ENCODE data around the gene HTATIP2.

The HTATIP2 gene

DNA sequence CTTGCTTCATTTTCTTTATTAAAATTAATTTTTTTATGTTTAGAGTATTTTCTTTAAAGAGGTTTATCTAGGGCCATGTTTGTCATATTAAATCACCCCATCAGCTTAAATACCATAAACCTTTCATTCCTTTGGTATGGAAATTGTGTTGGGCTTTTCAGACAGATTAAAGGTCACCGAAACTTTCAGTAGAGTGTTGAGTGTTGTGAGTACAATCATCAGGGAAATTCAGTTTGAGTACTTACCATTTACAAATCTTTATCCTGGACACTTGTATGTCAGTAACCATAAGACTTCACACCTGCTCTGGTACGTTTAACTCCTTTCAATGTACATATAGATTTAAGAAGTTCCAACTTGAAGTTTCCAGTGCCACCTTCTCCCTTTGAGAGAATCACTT is 36.0 kb downstream of the HTATIP2 start:
- Histone ChIP-seq H3K4me1 (ENCODE audit: low read length) (no peaks in the 10 kb centered on the region), H3K9me2 (replicated peaks; ENCODE audit: insufficient read depth, low read length) (no peaks in the 10 kb centered on the region), H3K9ac (ENCODE audit: low read length) (no peak overlapping the region), H4K20me1 (ENCODE audit: insufficient read depth, low read length) (no peaks in the 10 kb centered on the region), H3K27me3 (replicated peaks; ENCODE audit: insufficient read depth, low read length) (no peaks in the 10 kb centered on the region), H3F3A (ENCODE audit: insufficient read depth, low read length) (peaks cover 3% of the 10 kb centered on the region; the same call in 1 of the 2 replicates), H3K4me2 (ENCODE audit: low read depth, low read length) (no peak overlapping the region), H3K36me3 (replicated peaks; ENCODE audit: insufficient read depth, low read length) (peaks cover 2% of the 10 kb centered on the region; the same call in 1 of the 2 replicates), H2AFZ (ENCODE audit: low read length) (no peak overlapping the region), H3K4me3 (ENCODE audit: low read length) (no peak overlapping the region), H3K79me2 (ENCODE audit: low read length) (no peaks in the 10 kb centered on the region), H3K9me3 (replicated peaks; ENCODE audit: insufficient read depth, low read length) (no peaks in the 10 kb centered on the region), H3K27ac (ENCODE audit: low read length) (no peak overlapping the region)
- no peak for DNase-seq
- TF ChIP-seq, protein P1, sequence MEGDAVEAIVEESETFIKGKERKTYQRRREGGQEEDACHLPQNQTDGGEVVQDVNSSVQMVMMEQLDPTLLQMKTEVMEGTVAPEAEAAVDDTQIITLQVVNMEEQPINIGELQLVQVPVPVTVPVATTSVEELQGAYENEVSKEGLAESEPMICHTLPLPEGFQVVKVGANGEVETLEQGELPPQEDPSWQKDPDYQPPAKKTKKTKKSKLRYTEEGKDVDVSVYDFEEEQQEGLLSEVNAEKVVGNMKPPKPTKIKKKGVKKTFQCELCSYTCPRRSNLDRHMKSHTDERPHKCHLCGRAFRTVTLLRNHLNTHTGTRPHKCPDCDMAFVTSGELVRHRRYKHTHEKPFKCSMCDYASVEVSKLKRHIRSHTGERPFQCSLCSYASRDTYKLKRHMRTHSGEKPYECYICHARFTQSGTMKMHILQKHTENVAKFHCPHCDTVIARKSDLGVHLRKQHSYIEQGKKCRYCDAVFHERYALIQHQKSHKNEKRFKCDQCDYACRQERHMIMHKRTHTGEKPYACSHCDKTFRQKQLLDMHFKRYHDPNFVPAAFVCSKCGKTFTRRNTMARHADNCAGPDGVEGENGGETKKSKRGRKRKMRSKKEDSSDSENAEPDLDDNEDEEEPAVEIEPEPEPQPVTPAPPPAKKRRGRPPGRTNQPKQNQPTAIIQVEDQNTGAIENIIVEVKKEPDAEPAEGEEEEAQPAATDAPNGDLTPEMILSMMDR (IDR thresholded peaks at IDR 0.05; ENCODE audit: low read length), result no peak
- no peak for TF ChIP-seq EZH2 (optimal IDR thresholded peaks at IDR 0.05; ENCODE audit: low read depth, low read length)
- TF ChIP-seq EZH2phosphoT487 (IDR thresholded peaks at IDR 0.05; ENCODE audit: low read length), result no peak

DNA sequence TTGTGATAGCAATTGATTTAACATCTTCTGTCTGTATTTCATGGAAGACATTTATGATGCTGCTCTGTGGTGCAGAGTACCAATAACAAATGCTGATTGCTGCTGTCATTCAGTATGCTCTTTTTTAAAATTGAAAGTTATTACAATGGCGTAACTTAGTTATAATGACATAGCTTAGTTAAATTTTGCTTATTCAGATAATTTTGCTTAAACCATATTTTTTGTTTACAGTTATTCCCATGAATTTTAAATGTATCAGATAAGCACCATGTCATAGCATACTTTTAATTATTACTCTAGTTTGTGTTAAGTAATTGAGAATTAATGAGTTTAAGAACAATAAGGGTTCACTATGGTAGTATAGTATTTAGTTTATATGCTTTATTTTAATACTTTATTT is 39.5 kb downstream of the HTATIP2 start:
- H4K20me1 ChIP-seq (ENCODE audit: insufficient read depth, low read length), result no peaks in the 10 kb centered on the region
- H3K4me2 ChIP-seq (ENCODE audit: low read depth, low read length), result no peak overlapping the region
- no peaks in the 10 kb centered on the region for H3K79me2 ChIP-seq (ENCODE audit: low read length)
- H3K27me3 ChIP-seq (replicated peaks; ENCODE audit: insufficient read depth, low read length), result no peaks in the 10 kb centered on the region
- H3K4me3 ChIP-seq (ENCODE audit: low read length), result no peak overlapping the region
- no peaks in the 10 kb centered on the region; the same call in 1 of the 2 replicates for H3F3A ChIP-seq (ENCODE audit: insufficient read depth, low read length)
- no peak for DNase-seq
- no peaks in the 10 kb centered on the region for H3K9me3 ChIP-seq (replicated peaks; ENCODE audit: insufficient read depth, low read length)
- no peaks in the 10 kb centered on the region for H3K4me1 ChIP-seq (ENCODE audit: low read length)
- H2AFZ ChIP-seq (ENCODE audit: low read length), result no peak overlapping the region
- TF ChIP-seq EZH2 (optimal IDR thresholded peaks at IDR 0.05; ENCODE audit: low read depth, low read length) (no peak), EZH2phosphoT487 (IDR thresholded peaks at IDR 0.05; ENCODE audit: low read length) (no peak)
- TF ChIP-seq, protein P1 (IDR thresholded peaks at IDR 0.05; ENCODE audit: low read length), result no peak
- H3K9me2 ChIP-seq (replicated peaks; ENCODE audit: insufficient read depth, low read length), result no peaks in the 10 kb centered on the region
- H3K36me3 ChIP-seq (replicated peaks; ENCODE audit: insufficient read depth, low read length), result peaks cover 2% of the 10 kb centered on the region; the same call in 1 of the 2 replicates
- no peak overlapping the region for H3K9ac ChIP-seq (ENCODE audit: low read length)
- no peak overlapping the region for H3K27ac ChIP-seq (ENCODE audit: low read length)

DNA sequence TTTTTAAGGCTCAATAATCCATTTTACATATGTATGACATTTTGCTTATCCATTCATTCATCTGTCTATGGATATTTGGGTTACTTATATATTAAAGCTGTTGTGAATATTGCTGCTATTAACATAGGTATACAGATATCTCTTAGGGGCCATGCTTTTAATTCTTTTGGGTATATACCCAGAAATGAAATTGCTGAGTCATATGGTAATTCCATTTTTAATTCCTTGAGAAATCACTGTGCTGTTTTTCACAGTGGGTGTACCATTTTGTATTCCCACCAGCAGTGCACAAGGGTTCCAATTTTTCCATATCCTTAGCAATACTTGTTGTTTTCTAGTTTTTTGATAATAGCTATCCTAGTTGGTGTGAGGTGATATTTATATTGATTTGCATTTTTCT is 43.0 kb downstream of the HTATIP2 start:
- TF ChIP-seq, protein P1 (IDR thresholded peaks at IDR 0.05; ENCODE audit: low read length), result no peak
- TF ChIP-seq EZH2 (optimal IDR thresholded peaks at IDR 0.05; ENCODE audit: low read depth, low read length), result no peak
- Histone ChIP-seq H4K20me1 (ENCODE audit: insufficient read depth, low read length) (no peaks in the 10 kb centered on the region), H3K9me3 (replicated peaks; ENCODE audit: insufficient read depth, low read length) (no peaks in the 10 kb centered on the region), H3K9me2 (replicated peaks; ENCODE audit: insufficient read depth, low read length) (no peaks in the 10 kb centered on the region), H3K36me3 (replicated peaks; ENCODE audit: insufficient read depth, low read length) (peaks cover 2% of the 10 kb centered on the region; the same call in 1 of the 2 replicates), H3K4me3 (ENCODE audit: low read length) (no peak overlapping the region), H3K4me2 (ENCODE audit: low read depth, low read length) (no peak overlapping the region), H2AFZ (ENCODE audit: low read length) (no peak overlapping the region), H3K9ac (ENCODE audit: low read length) (no peak overlapping the region), H3K27me3 (replicated peaks; ENCODE audit: insufficient read depth, low read length) (no peaks in the 10 kb centered on the region), H3K79me2 (ENCODE audit: low read length) (no peaks in the 10 kb centered on the region), H3F3A (ENCODE audit: insufficient read depth, low read length) (no peaks in the 10 kb centered on the region; the same call in 1 of the 2 replicates), H3K4me1 (ENCODE audit: low read length) (no peaks in the 10 kb centered on the region), H3K27ac (ENCODE audit: low read length) (no peak overlapping the region)
- no peak for DNase-seq

Data from MM.1S (cell line).